Osteoblast (primary cell): Measurements from ENCODE around the gene CMC4. TPM values are rescaled to one million over a fixed set of nuclear protein-coding genes. Genes with fewer than 3 reads are reported as not detected.
A peak's percentile ranks its signal among the peaks of the same experiment; 100 is the strongest.

Experiments
- DNase-seq: peaks from one replicate; pipeline ENCODE4 v3.0.0; 2011; ENCODE audit warnings: low spot score, mixed read lengths; ENCODE audit not compliant: insufficient read length; ENCODE audit errors: missing footprints
- H2AFZ ChIP-seq: 2 replicates; pipeline ENCODE4 v1.6.0; 2011; ENCODE audit warnings: mild to moderate bottlenecking, low read length
- H3K27ac ChIP-seq: 2 replicates; pipeline ENCODE4 v1.5.1; 2011; ENCODE audit warnings: mild to moderate bottlenecking, low read depth, low read length, moderate library complexity
- H3K27me3 ChIP-seq: 2 replicates; pipeline ENCODE4 v1.6.0; 2012; ENCODE audit warnings: mild to moderate bottlenecking, control low read depth, inconsistent platforms, low read length, moderate library complexity; ENCODE audit not compliant: insufficient read depth
- H3K36me3 ChIP-seq: 2 replicates; pipeline ENCODE4 v1.5.1; 2011; ENCODE audit warnings: mild to moderate bottlenecking, low read length, control low read depth, moderate library complexity; ENCODE audit not compliant: insufficient read depth
- H3K4me1 ChIP-seq: 2 replicates; pipeline ENCODE4 v1.5.1; 2011; ENCODE audit warnings: mild to moderate bottlenecking, low read length, control low read depth, moderate library complexity; ENCODE audit not compliant: insufficient read depth
- H3K4me2 ChIP-seq: 2 replicates; pipeline ENCODE4 v1.6.0; 2011; ENCODE audit warnings: mild to moderate bottlenecking, low read length; ENCODE audit not compliant: insufficient read depth
- H3K4me3 ChIP-seq: fragments of 200-600 bp; sonication (generic); 3 replicates; pipeline ENCODE4 v1.5.1; 2012; ENCODE audit warnings: mild to moderate bottlenecking, low read length, inconsistent platforms; ENCODE audit not compliant: insufficient read depth
- H3K79me2 ChIP-seq: 2 replicates; pipeline ENCODE4 v1.6.0; 2012; ENCODE audit warnings: mild to moderate bottlenecking, low read length, control low read depth, inconsistent platforms; ENCODE audit not compliant: insufficient read depth
- H3K9me3 ChIP-seq: 2 replicates; pipeline ENCODE4 v1.5.1; 2011; ENCODE audit warnings: low read depth, low read length, control low read depth
- H4K20me1 ChIP-seq: 2 replicates; pipeline ENCODE4 v1.6.0; 2012; ENCODE audit warnings: mild to moderate bottlenecking, low read length, control low read depth; ENCODE audit not compliant: insufficient read depth
- total RNA-seq: library from RNA; depleted of rRNA; stranded (reverse); fragments of >200 nt; gene quantifications from 2 replicates; pipeline ENCODE4 v1.2.3, GENCODE V29; 2012
- TF ChIP-seq, protein P1 (sequence below): IDR thresholded peaks from 2 replicates; pipeline ENCODE4 v1.5.1; 2011; ENCODE audit warnings: mild to moderate bottlenecking, low read depth, low read length, moderate library complexity; ENCODE audit errors: extremely low read depth

The CMC4 gene
- total RNA-seq, 1 donor: 17.0 TPM

DNA sequence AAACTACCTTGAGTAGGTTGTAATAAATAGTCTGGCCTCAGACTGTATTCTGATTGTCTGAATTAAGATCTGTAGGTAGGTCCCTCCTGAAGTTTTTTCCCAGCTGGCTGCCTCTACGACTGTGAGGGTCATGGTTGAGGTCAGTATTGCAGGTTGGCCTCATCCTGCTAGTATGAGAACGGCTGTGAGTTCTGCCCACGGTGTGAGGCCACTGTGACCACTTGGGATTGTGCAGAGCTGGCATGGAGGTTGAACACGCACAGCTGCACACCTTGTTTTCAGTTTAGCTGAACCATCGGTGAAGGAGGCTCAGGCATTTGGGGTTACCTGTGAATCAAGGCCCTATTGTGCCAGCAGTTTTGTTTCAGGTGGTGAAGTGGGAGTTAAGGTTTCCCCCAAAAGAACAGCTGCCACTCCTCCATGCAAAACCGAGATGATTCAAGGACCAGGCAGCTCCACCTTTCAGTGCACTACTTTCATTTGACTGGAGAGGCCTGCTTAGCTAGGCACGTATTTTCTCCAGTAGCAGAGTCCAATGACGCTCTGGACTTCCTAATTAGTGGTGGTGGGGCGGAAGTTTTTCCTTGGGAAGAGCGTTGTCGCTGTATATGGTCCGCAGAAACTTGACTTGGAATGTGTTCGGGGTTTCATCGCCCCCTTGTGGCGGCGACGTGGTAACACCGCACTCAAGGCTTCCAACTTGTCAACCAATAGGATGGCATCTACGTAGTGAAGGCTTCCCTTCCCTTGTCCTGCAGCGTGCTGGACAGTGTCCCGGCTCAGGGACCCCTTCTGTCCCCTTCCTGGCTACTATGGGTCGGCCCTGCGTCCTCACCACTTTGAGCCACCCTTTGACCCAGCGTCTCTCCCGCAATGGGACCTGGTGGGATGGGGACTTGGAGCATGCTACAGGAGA lies 13.8 kb downstream of the CMC4 start:
- no peaks in the 10 kb centered on the region for H4K20me1 ChIP-seq
- H2AFZ ChIP-seq: peak overlapping the region; percentile 72
- H3K4me2 ChIP-seq: peak overlapping the region; percentile 80
- DNase-seq: no peak
- TF ChIP-seq, protein P1, sequence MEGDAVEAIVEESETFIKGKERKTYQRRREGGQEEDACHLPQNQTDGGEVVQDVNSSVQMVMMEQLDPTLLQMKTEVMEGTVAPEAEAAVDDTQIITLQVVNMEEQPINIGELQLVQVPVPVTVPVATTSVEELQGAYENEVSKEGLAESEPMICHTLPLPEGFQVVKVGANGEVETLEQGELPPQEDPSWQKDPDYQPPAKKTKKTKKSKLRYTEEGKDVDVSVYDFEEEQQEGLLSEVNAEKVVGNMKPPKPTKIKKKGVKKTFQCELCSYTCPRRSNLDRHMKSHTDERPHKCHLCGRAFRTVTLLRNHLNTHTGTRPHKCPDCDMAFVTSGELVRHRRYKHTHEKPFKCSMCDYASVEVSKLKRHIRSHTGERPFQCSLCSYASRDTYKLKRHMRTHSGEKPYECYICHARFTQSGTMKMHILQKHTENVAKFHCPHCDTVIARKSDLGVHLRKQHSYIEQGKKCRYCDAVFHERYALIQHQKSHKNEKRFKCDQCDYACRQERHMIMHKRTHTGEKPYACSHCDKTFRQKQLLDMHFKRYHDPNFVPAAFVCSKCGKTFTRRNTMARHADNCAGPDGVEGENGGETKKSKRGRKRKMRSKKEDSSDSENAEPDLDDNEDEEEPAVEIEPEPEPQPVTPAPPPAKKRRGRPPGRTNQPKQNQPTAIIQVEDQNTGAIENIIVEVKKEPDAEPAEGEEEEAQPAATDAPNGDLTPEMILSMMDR: peak; percentile 70
- H3K79me2 ChIP-seq: no peaks in the 10 kb centered on the region
- no peaks in the 10 kb centered on the region for H3K9me3 ChIP-seq
- peaks cover 4% of the 10 kb centered on the region for H3K4me1 ChIP-seq
- H3K27ac ChIP-seq: peak overlapping the region; percentile 25
- H3K36me3 ChIP-seq: peaks cover 3% of the 10 kb centered on the region
- H3K27me3 ChIP-seq: no peaks in the 10 kb centered on the region
- peak overlapping the region; percentile 63 for H3K4me3 ChIP-seq

DNA sequence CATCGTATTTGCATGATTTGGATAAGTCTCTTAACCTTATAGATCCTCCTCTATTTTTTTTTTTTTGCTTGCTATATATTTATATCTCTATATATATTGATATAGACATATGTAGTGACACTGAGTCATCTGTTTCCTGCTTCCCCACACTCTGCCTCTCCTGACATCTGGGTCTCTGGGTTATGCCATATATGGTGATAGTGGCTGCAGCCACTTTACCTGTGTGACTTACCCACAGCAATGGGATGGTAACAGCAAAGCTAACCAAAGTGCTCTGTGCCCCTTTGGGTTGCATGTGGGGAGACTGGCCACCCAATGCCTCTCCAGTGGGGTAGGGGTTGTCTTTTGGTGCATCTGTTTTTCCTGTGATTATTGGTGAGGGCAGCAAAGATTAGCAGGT lies 14.5 kb downstream of the CMC4 start:
- H3K4me1 ChIP-seq: peaks cover 4% of the 10 kb centered on the region
- TF ChIP-seq, protein P1: no peak
- no peak overlapping the region for H2AFZ ChIP-seq
- H4K20me1 ChIP-seq: no peaks in the 10 kb centered on the region
- DNase-seq: no peak
- no peak overlapping the region for H3K4me3 ChIP-seq
- H3K79me2 ChIP-seq: no peaks in the 10 kb centered on the region
- H3K4me2 ChIP-seq: no peak overlapping the region
- H3K27me3 ChIP-seq: no peaks in the 10 kb centered on the region
- H3K27ac ChIP-seq: no peak overlapping the region
- no peaks in the 10 kb centered on the region for H3K9me3 ChIP-seq
- H3K36me3 ChIP-seq: peaks cover 3% of the 10 kb centered on the region

DNA sequence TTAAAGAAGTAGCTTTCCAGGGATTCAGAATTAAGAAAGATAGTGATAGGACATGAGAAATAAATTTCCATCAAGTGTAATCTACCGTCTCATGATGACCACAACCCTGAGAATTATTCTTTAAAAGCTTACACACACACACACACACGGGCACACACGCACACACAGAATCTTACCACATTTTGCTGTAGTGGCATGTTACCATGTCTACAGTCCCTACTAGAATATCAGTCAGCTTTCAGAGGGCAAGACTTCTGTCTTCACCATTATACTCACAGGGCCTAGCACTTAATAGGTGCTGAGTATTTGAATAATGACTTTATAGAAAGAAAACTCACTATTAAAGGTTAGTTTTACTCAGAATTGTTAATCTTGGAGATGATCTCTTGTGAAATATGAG lies 15.4 kb downstream of the CMC4 start:
- DNase-seq: no peak
- TF ChIP-seq, protein P1: no peak
- no peak overlapping the region for H2AFZ ChIP-seq
- H4K20me1 ChIP-seq: no peaks in the 10 kb centered on the region
- H3K79me2 ChIP-seq: no peaks in the 10 kb centered on the region
- H3K9me3 ChIP-seq: no peaks in the 10 kb centered on the region
- H3K4me1 ChIP-seq: peaks cover 4% of the 10 kb centered on the region
- no peak overlapping the region for H3K4me3 ChIP-seq
- H3K36me3 ChIP-seq: peaks cover 3% of the 10 kb centered on the region
- H3K27ac ChIP-seq: no peak overlapping the region
- no peak overlapping the region for H3K4me2 ChIP-seq
- no peaks in the 10 kb centered on the region for H3K27me3 ChIP-seq

DNA sequence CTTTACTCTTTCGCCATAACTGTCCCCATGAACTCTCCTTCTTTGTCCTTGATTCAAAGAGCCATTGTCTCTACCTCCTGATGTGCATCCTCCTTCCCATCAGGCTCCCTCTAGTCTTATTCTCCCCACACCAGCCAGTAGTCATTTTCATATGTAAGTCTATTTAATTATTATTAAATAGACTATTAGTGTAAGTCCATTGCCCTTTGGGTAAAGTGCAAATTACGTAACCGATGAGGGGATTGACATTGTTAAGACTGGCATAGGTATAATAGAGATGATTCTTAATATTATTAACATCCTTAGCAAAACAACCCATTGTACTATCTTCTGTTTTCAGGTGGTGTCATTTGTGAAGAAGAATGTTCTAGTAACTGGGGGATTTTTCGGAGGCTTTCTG lies 16.7 kb downstream of the CMC4 start:
- H2AFZ ChIP-seq: no peak overlapping the region
- no peaks in the 10 kb centered on the region for H3K36me3 ChIP-seq
- DNase-seq: no peak
- no peak overlapping the region for H3K4me3 ChIP-seq
- TF ChIP-seq, protein P1: no peak
- no peaks in the 10 kb centered on the region for H4K20me1 ChIP-seq
- no peaks in the 10 kb centered on the region for H3K79me2 ChIP-seq
- no peaks in the 10 kb centered on the region for H3K27me3 ChIP-seq
- H3K27ac ChIP-seq: no peak overlapping the region
- no peak overlapping the region for H3K4me2 ChIP-seq
- peaks cover 4% of the 10 kb centered on the region for H3K4me1 ChIP-seq
- H3K9me3 ChIP-seq: no peaks in the 10 kb centered on the region
